ENCODE data around the gene ATOSA. TPM values are rescaled to one million over a fixed set of nuclear protein-coding genes. Genes with fewer than 3 reads are reported as not detected.

Gene ATOSA
- polyA plus RNA-seq (2013, experiment 1 of 2): 2.5 TPM
- 2.4 TPM for polyA plus RNA-seq (2013, experiment 2 of 2)

GRCh38 chr15:52679232-52680040, at the start of gene ATOSA:
ATOSA (minus strand) TSS chr15:52679388; CDS start chr15:52678021, 1,367 bp downstream.
- no peak within 1 kb of the TSS for H2BK5ac ChIP-seq (ENCODE audit: low read length)
- peak within 1 kb of the TSS; percentile 78 for H3K9ac ChIP-seq (ENCODE audit: low read length)
- no peak within 1 kb of the TSS for H2BK120ac ChIP-seq (ENCODE audit: low read depth, low read length)
- H3K4me2 ChIP-seq (ENCODE audit: low read length): peak within 1 kb of the TSS; percentile 56
- no peaks in the 10 kb centered on the region for H3K36me3 ChIP-seq (ENCODE audit: control insufficient read depth, insufficient read depth, low read length)
- H3K18ac ChIP-seq (ENCODE audit: low read length): peak within 1 kb of the TSS; percentile 2
- no peak within 1 kb of the TSS for H2AK5ac ChIP-seq (ENCODE audit: low read length)
- no peak within 1 kb of the TSS for H3K4ac ChIP-seq (ENCODE audit: low read depth, low read length)
- H3K23ac ChIP-seq (ENCODE audit: low read length): no peak within 1 kb of the TSS
- H4K5ac ChIP-seq (ENCODE audit: low read length): no peak within 1 kb of the TSS
- no peaks in the 10 kb centered on the region for H3K79me1 ChIP-seq (ENCODE audit: low read length)
- H3K4me1 ChIP-seq (ENCODE audit: control insufficient read depth, low read depth, low read length): no peaks in the 10 kb centered on the region
- no CpG with 5 or more reads among the region's 55 CpGs for WGBS (ENCODE audit: extremely low coverage, insufficient coverage, low lambda C conversion rate)
- H3K27ac ChIP-seq (ENCODE audit: low read depth, low read length): peak within 1 kb of the TSS; percentile 64
- peak within 1 kb of the TSS; percentile 87 for H3K56ac ChIP-seq (ENCODE audit: low read length)
- DNase-seq: peak; percentile 95
- no peaks in the 10 kb centered on the region for H3K27me3 ChIP-seq (ENCODE audit: insufficient read depth, low read length, poor library complexity)
- no peak within 1 kb of the TSS for H4K8ac ChIP-seq (ENCODE audit: low read depth, low read length)
- peak within 1 kb of the TSS; percentile 82 for H3K4me3 ChIP-seq (ENCODE audit: low read length)
- H2BK15ac ChIP-seq (replicated peaks; ENCODE audit: low read depth): no peak within 1 kb of the TSS
- no peaks in the 10 kb centered on the region for H3K79me2 ChIP-seq (ENCODE audit: control insufficient read depth, insufficient read depth, low read length)

DNA sequence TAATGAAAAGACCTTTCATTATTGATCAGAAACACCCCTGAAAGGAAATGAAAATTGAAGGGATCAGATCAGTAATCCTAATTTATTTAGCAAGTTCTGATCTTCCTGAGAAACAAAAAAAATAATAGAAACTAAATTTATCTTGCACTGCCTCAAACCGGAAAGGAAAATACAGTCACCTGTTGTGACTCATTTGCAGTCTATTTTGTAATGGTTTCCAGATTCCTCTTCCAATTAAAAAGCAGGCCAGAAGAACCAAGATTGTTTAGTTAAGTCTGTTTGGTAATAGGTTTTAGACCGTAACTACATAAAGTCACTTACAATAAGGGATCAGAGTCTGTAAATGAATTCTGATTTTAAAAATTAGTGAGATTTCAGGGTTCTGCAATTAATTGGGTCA, 49.7 kb upstream of the ATOSA start:
- no peak overlapping the region for H2BK5ac ChIP-seq (ENCODE audit: low read length)
- H3K79me2 ChIP-seq (ENCODE audit: control insufficient read depth, insufficient read depth, low read length): no peaks in the 10 kb centered on the region
- H3K4me1 ChIP-seq (ENCODE audit: control insufficient read depth, low read depth, low read length): no peaks in the 10 kb centered on the region
- no peaks in the 10 kb centered on the region for H3K79me1 ChIP-seq (ENCODE audit: low read length)
- H3K27ac ChIP-seq (ENCODE audit: low read depth, low read length): no peak overlapping the region
- H3K56ac ChIP-seq (ENCODE audit: low read length): no peak overlapping the region
- no peak overlapping the region for H2BK120ac ChIP-seq (ENCODE audit: low read depth, low read length)
- no peak overlapping the region for H3K18ac ChIP-seq (ENCODE audit: low read length)
- H3K23ac ChIP-seq (ENCODE audit: low read length): no peak overlapping the region
- H3K4me3 ChIP-seq (ENCODE audit: low read length): no peak overlapping the region
- H2AK5ac ChIP-seq (ENCODE audit: low read length): no peak overlapping the region
- no peak overlapping the region for H3K4me2 ChIP-seq (ENCODE audit: low read length)
- no peak overlapping the region for H3K9ac ChIP-seq (ENCODE audit: low read length)
- no peak for DNase-seq
- H3K4ac ChIP-seq (ENCODE audit: low read depth, low read length): no peak overlapping the region
- H2BK15ac ChIP-seq (replicated peaks; ENCODE audit: low read depth): no peak overlapping the region
- WGBS (ENCODE audit: extremely low coverage, insufficient coverage, low lambda C conversion rate): no CpG with 5 or more reads among the region's 2 CpGs
- H4K8ac ChIP-seq (ENCODE audit: low read depth, low read length): no peak overlapping the region
- no peaks in the 10 kb centered on the region for H3K36me3 ChIP-seq (ENCODE audit: control insufficient read depth, insufficient read depth, low read length)
- no peaks in the 10 kb centered on the region for H3K27me3 ChIP-seq (ENCODE audit: insufficient read depth, low read length, poor library complexity)
- H4K5ac ChIP-seq (ENCODE audit: low read length): no peak overlapping the region

DNA sequence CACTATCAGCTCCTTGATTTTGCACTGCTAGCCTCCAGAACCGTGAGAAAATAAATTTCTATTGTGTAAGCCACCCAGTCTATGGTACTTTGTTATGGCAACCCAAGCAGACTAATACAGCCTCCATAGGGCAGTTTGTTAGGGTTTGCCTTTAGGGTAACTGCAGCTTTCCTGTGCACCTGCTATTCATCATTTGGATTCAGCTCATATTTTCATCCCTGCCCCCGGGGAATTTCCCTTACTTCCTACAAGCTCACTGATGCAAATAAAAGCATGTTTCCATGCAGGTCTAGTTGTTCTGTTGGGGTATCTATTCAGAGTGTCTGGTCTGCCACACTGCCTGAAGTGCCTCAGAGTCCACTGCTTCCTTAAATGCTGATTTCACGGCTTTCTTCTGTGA, 48.6 kb upstream of the ATOSA start:
- WGBS (ENCODE audit: extremely low coverage, insufficient coverage, low lambda C conversion rate): no CpG with 5 or more reads among the region's 3 CpGs
- Histone ChIP-seq H3K4me2 (ENCODE audit: low read length) (no peak overlapping the region), H2AK5ac (ENCODE audit: low read length) (no peak overlapping the region)

DNA sequence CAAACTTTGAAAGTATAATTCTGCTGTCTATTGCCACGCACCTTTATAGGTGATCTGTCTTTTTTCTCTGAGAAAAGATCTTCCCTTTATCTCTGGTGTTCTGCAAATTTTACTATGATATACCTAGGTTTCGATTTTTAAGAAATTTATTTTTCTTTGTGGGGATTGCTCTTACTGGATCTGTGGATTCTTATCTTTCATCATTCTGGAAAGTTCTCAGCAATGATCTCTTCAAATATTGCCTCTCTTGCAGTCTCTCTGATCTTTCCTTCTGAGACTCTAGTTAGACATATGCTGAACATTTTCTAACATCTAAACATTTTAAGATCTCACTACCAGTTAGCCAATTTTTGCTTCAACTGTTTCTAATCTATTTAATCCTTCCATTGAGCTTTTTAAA, 47.0 kb upstream of the ATOSA start:
- Histone ChIP-seq H2BK120ac (ENCODE audit: low read depth, low read length) (no peak overlapping the region), H3K18ac (ENCODE audit: low read length) (no peak overlapping the region), H3K4me1 (ENCODE audit: control insufficient read depth, low read depth, low read length) (no peaks in the 10 kb centered on the region), H2BK5ac (ENCODE audit: low read length) (no peak overlapping the region), H3K9ac (ENCODE audit: low read length) (no peak overlapping the region), H3K79me1 (ENCODE audit: low read length) (no peaks in the 10 kb centered on the region), H4K5ac (ENCODE audit: low read length) (no peak overlapping the region), H2AK5ac (ENCODE audit: low read length) (no peak overlapping the region), H3K27me3 (ENCODE audit: insufficient read depth, low read length, poor library complexity) (no peaks in the 10 kb centered on the region), H3K79me2 (ENCODE audit: control insufficient read depth, insufficient read depth, low read length) (no peaks in the 10 kb centered on the region), H3K36me3 (ENCODE audit: control insufficient read depth, insufficient read depth, low read length) (no peaks in the 10 kb centered on the region), H3K56ac (ENCODE audit: low read length) (no peak overlapping the region), H3K4ac (ENCODE audit: low read depth, low read length) (no peak overlapping the region), H2BK15ac (replicated peaks; ENCODE audit: low read depth) (no peak overlapping the region), H3K4me3 (ENCODE audit: low read length) (no peak overlapping the region), H4K8ac (ENCODE audit: low read depth, low read length) (no peak overlapping the region), H3K4me2 (ENCODE audit: low read length) (no peak overlapping the region), H3K23ac (ENCODE audit: low read length) (no peak overlapping the region), H3K27ac (ENCODE audit: low read depth, low read length) (no peak overlapping the region)
- no peak for DNase-seq
- WGBS (ENCODE audit: extremely low coverage, insufficient coverage, low lambda C conversion rate): no CpG with 5 or more reads among the region's 2 CpGs

More for the DNA sequence above, 48.6 kb upstream of the ATOSA start:
- no peak for DNase-seq
- Histone ChIP-seq H2BK120ac (ENCODE audit: low read depth, low read length) (no peak overlapping the region), H3K27ac (ENCODE audit: low read depth, low read length) (no peak overlapping the region), H2BK15ac (replicated peaks; ENCODE audit: low read depth) (no peak overlapping the region), H3K27me3 (ENCODE audit: insufficient read depth, low read length, poor library complexity) (no peaks in the 10 kb centered on the region), H2BK5ac (ENCODE audit: low read length) (no peak overlapping the region), H3K56ac (ENCODE audit: low read length) (no peak overlapping the region), H3K9ac (ENCODE audit: low read length) (no peak overlapping the region), H3K18ac (ENCODE audit: low read length) (no peak overlapping the region), H3K36me3 (ENCODE audit: control insufficient read depth, insufficient read depth, low read length) (no peaks in the 10 kb centered on the region), H3K79me1 (ENCODE audit: low read length) (no peaks in the 10 kb centered on the region), H3K4me3 (ENCODE audit: low read length) (no peak overlapping the region), H4K8ac (ENCODE audit: low read depth, low read length) (no peak overlapping the region), H3K4me1 (ENCODE audit: control insufficient read depth, low read depth, low read length) (no peaks in the 10 kb centered on the region), H4K5ac (ENCODE audit: low read length) (no peak overlapping the region), H3K23ac (ENCODE audit: low read length) (no peak overlapping the region), H3K79me2 (ENCODE audit: control insufficient read depth, insufficient read depth, low read length) (no peaks in the 10 kb centered on the region), H3K4ac (ENCODE audit: low read depth, low read length) (no peak overlapping the region)

GRCh38 chr15:52718551-52718950, 39.4 kb upstream of the ATOSA start:
- no peak overlapping the region for H2BK15ac ChIP-seq (replicated peaks; ENCODE audit: low read depth)
- H3K4me3 ChIP-seq (ENCODE audit: low read length): no peak overlapping the region
- H3K4ac ChIP-seq (ENCODE audit: low read depth, low read length): no peak overlapping the region
- no peak for DNase-seq
- H4K8ac ChIP-seq (ENCODE audit: low read depth, low read length): no peak overlapping the region
- H2BK120ac ChIP-seq (ENCODE audit: low read depth, low read length): no peak overlapping the region
- H3K27ac ChIP-seq (ENCODE audit: low read depth, low read length): no peak overlapping the region
- no peaks in the 10 kb centered on the region for H3K36me3 ChIP-seq (ENCODE audit: control insufficient read depth, insufficient read depth, low read length)
- H3K4me2 ChIP-seq (ENCODE audit: low read length): no peak overlapping the region
- H2BK5ac ChIP-seq (ENCODE audit: low read length): no peak overlapping the region
- no peak overlapping the region for H3K56ac ChIP-seq (ENCODE audit: low read length)
- H3K79me2 ChIP-seq (ENCODE audit: control insufficient read depth, insufficient read depth, low read length): no peaks in the 10 kb centered on the region
- WGBS (ENCODE audit: extremely low coverage, insufficient coverage, low lambda C conversion rate): no CpG with 5 or more reads among the region's 2 CpGs
- no peak overlapping the region for H2AK5ac ChIP-seq (ENCODE audit: low read length)
- no peak overlapping the region for H3K23ac ChIP-seq (ENCODE audit: low read length)
- H3K27me3 ChIP-seq (ENCODE audit: insufficient read depth, low read length, poor library complexity): no peaks in the 10 kb centered on the region
- H3K9ac ChIP-seq (ENCODE audit: low read length): no peak overlapping the region
- H3K79me1 ChIP-seq (ENCODE audit: low read length): no peaks in the 10 kb centered on the region
- no peak overlapping the region for H3K18ac ChIP-seq (ENCODE audit: low read length)
- H3K4me1 ChIP-seq (ENCODE audit: control insufficient read depth, low read depth, low read length): no peaks in the 10 kb centered on the region
- no peak overlapping the region for H4K5ac ChIP-seq (ENCODE audit: low read length)

All from mesendoderm (in vitro differentiated cells).